HCT116 (cell line): ENCODE measurements around the gene ETS1. TPM values are rescaled to one million over a fixed set of nuclear protein-coding genes. Genes with fewer than 3 reads are reported as not detected.

Source experiments
- ATAC-seq: fragments of 200-7000 bp; cut with Tn5 transposase; 2 replicates; pipeline ENCODE4 v1.9.1; 2020; ENCODE audit warnings: mild to moderate bottlenecking, moderate library complexity
- BruUV-seq: library from RNA; stranded (reverse); fragments of 400-500 nt; replicated peaks from 2 replicates; lab custom pipeline; 2021; lab: Mats Ljungman, UMichigan
- CTCF ChIA-PET: fragments of 300-600 bp; sonication (Branson Sonifier 250); formaldehyde crosslinking; loops from one replicate; lab custom pipeline; 2021; ENCODE audit warnings: antibody characterized with exemption; lab: Charles Lee
- POLR2A ChIA-PET: fragments of 300-600, 350-600 bp; sonication (Branson Sonifier 250); formaldehyde crosslinking; loops from one replicate; lab custom pipeline; 2021; ENCODE audit warnings: antibody characterized with exemption; lab: Charles Lee
- RAD21 ChIA-PET, 2 experiments: fragments of 300-600 bp; sonication (Branson Sonifier 250); formaldehyde crosslinking; loops; one replicate each; lab custom pipeline; 2023; ENCODE audit warnings: low total read pairs in 2 of 2; ENCODE audit not compliant: uncharacterized antibody in 2 of 2, unreplicated experiment in 2 of 2, low non-redundant PET in 1 of 2; lab: Charles Lee
- DNase-seq: peaks from one replicate; pipeline ENCODE4 v3.0.0-alpha.2; 2010; ENCODE audit warnings: low read depth, low spot score
- H2AFZ ChIP-seq: fragments of 200-600 bp; shearing (Covaris generic), sonication (generic); 2 replicates; pipeline ENCODE4 v1.6.1; 2017; ENCODE audit warnings: low read depth, mixed run types, mixed read lengths, antibody characterized with exemption, low read length; ENCODE audit not compliant: poor library complexity, severe bottlenecking
- H3K27ac ChIP-seq: 2 replicates; pipeline ENCODE4 v1.5.1; 2012; ENCODE audit warnings: low read depth, low read length
- H3K27me3 ChIP-seq: fragments of 200-600 bp; sonication (generic); 2 replicates; pipeline ENCODE4 v1.6.1; 2016; ENCODE audit warnings: mixed run types, low read length, mixed read lengths; ENCODE audit not compliant: insufficient read depth
- H3K36me3 ChIP-seq, 2 experiments: fragments of 200-500 bp in 1 of 2; fragments of 200-600 bp in 1 of 2; sonication (Bioruptor generic) in 1 of 2; sonication (generic) in 1 of 2; 2 replicates each; pipeline versions ENCODE4 v1.5.1 to v1.6.1; 2014 to 2016; ENCODE audit warnings: low read length in 2 of 2, inconsistent platforms in 1 of 2, mixed read lengths in 1 of 2, mixed run types in 1 of 2; ENCODE audit not compliant: insufficient read depth in 2 of 2, control insufficient read depth in 1 of 2
- H3K4me1 ChIP-seq, 2 experiments: fragments of 200-600 bp in 1 of 2; sonication (generic) in 1 of 2; 2 replicates each; pipeline versions ENCODE4 v1.5.1 to v1.6.1; 2012 to 2017; ENCODE audit warnings: low read length in 2 of 2, inconsistent platforms in 1 of 2, mild to moderate bottlenecking in 1 of 2, mixed read lengths in 1 of 2, mixed run types in 1 of 2, moderate library complexity in 1 of 2; ENCODE audit not compliant: insufficient read depth in 2 of 2, control insufficient read depth in 1 of 2
- H3K4me2 ChIP-seq: fragments of 200-600 bp; sonication (generic); 2 replicates; pipeline ENCODE4 v1.6.1; 2017; ENCODE audit warnings: mixed run types, low read length, mixed read lengths
- H3K4me3 ChIP-seq, 2 experiments: fragments of 200-600 bp in 1 of 2; sonication (generic) in 1 of 2; replicated peaks in 1 of 2; 2 replicates each; pipeline ENCODE4 v1.5.1; 2011 to 2016; ENCODE audit warnings: low read length in 2 of 2, control low read depth in 1 of 2, low read depth in 1 of 2, mild to moderate bottlenecking in 1 of 2, mixed read lengths in 1 of 2, mixed run types in 1 of 2
- H3K79me2 ChIP-seq: fragments of 200-600 bp; sonication (generic); 2 replicates; pipeline ENCODE4 v1.6.1; 2017; ENCODE audit warnings: mild to moderate bottlenecking, mixed run types, low read length, moderate library complexity, mixed read lengths; ENCODE audit not compliant: insufficient read depth
- H3K9ac ChIP-seq: fragments of 200-600 bp; sonication (generic); 2 replicates; pipeline ENCODE4 v1.6.1; 2016; ENCODE audit warnings: low read length, mixed read lengths
- H3K9me2 ChIP-seq: fragments of 200-600 bp; sonication (generic), shearing (Covaris generic); 2 replicates; pipeline ENCODE4 v1.6.1; 2017; ENCODE audit warnings: mixed run types, mild to moderate bottlenecking, moderate library complexity; ENCODE audit not compliant: insufficient read depth
- H3K9me3 ChIP-seq, 2 experiments: fragments of 200-500 bp in 1 of 2; fragments of 200-600 bp in 1 of 2; sonication (Bioruptor generic) in 1 of 2; sonication (generic) in 1 of 2; 2 replicates each; pipeline ENCODE4 v1.6.1; 2014 to 2017; ENCODE audit warnings: low read length in 2 of 2, mixed read lengths in 2 of 2, inconsistent platforms in 1 of 2, low read depth in 1 of 2, mild to moderate bottlenecking in 1 of 2, mixed run types in 1 of 2, moderate library complexity in 1 of 2; ENCODE audit not compliant: control insufficient read depth in 1 of 2, insufficient read depth in 1 of 2
- H4K20me1 ChIP-seq: fragments of 200-600 bp; sonication (generic), shearing (Covaris generic); 2 replicates; pipeline ENCODE4 v1.6.1; 2017; ENCODE audit warnings: mixed run types, mild to moderate bottlenecking, moderate library complexity; ENCODE audit not compliant: insufficient read depth
- ATF3 ChIP-seq: IDR thresholded peaks from 2 replicates; pipeline ENCODE4 v1.6.1; 2012
- CEBPB ChIP-seq: IDR thresholded peaks from 2 replicates; pipeline ENCODE4 v1.6.1; 2012; ENCODE audit warnings: low read depth
- EGR1 ChIP-seq: IDR thresholded peaks from 2 replicates; pipeline ENCODE4 v1.6.1; 2012; ENCODE audit warnings: low read depth
- ELF1 ChIP-seq: IDR thresholded peaks from 2 replicates; pipeline ENCODE4 v1.6.1; 2012; ENCODE audit warnings: low read depth, borderline replicate concordance
- EZH2 ChIP-seq: fragments of 200-600 bp; sonication (generic); IDR thresholded peaks from 2 replicates; pipeline ENCODE4 v1.6.1; 2017; ENCODE audit warnings: antibody characterized with exemption, mixed run types
- EZH2phosphoT487 ChIP-seq: fragments of 200-600 bp; IDR thresholded peaks from 2 replicates; pipeline ENCODE4 v1.6.1; 2018; ENCODE audit warnings: antibody characterized with exemption, borderline replicate concordance
- FOSL1 ChIP-seq: IDR thresholded peaks from 2 replicates; pipeline ENCODE4 v1.6.1; 2012; ENCODE audit warnings: low read depth
- JUND ChIP-seq: IDR thresholded peaks from 2 replicates; pipeline ENCODE4 v1.6.1; 2012
- MAX ChIP-seq: IDR thresholded peaks from 2 replicates; pipeline ENCODE4 v1.6.1; 2012
- POLR2A ChIP-seq: IDR thresholded peaks from 2 replicates; pipeline ENCODE4 v1.7.0; 2011; ENCODE audit warnings: borderline replicate concordance; ENCODE audit not compliant: insufficient read depth, insufficient read length; ENCODE audit errors: extremely low read depth
- POLR2AphosphoS5 ChIP-seq: IDR thresholded peaks from 2 replicates; pipeline ENCODE4 v1.6.1; 2011; ENCODE audit warnings: mild to moderate bottlenecking, low read depth, low read length, moderate library complexity
- RAD21 ChIP-seq: IDR thresholded peaks from 2 replicates; pipeline ENCODE4 v1.6.1; 2012; ENCODE audit warnings: low read depth, mild to moderate bottlenecking
- SIN3A ChIP-seq: IDR thresholded peaks from 2 replicates; pipeline ENCODE4 v1.6.1; 2012; ENCODE audit warnings: low read depth
- SP1 ChIP-seq: IDR thresholded peaks from 2 replicates; pipeline ENCODE4 v1.6.1; 2012; ENCODE audit warnings: low read depth
- TCF7L2 ChIP-seq: IDR thresholded peaks from 2 replicates; pipeline ENCODE4 v1.7.0; 2011; ENCODE audit warnings: borderline replicate concordance, inconsistent platforms; ENCODE audit not compliant: insufficient read depth, insufficient read length; ENCODE audit errors: extremely low read depth
- YY1 ChIP-seq: IDR thresholded peaks from 2 replicates; pipeline ENCODE4 v1.6.1; 2011; ENCODE audit warnings: low read length, low read depth, moderate library complexity, mild to moderate bottlenecking; ENCODE audit not compliant: insufficient replicate concordance; ENCODE audit errors: extremely low read depth
- ZFX ChIP-seq: fragments of 450-650 bp; IDR thresholded peaks from 2 replicates; pipeline ENCODE4 v1.6.1; 2017
- ZNF274 ChIP-seq: fragments of 200-500 bp; sonication (Bioruptor generic); IDR thresholded peaks from 2 replicates; pipeline ENCODE4 v1.6.1; 2014; ENCODE audit warnings: mild to moderate bottlenecking, low read depth, low read length, inconsistent platforms
- intact Hi-C: fragments of 100-400 bp; cut with micrococcal nuclease; formaldehyde crosslinking; loops from 2 replicates; pipeline ENCODE4 v1.10.0; 2022
- total RNA-seq: library from RNA; stranded (reverse); gene quantifications from one replicate; pipeline ENCODE4 v1.2.1, GENCODE V29; 2021; ENCODE audit not compliant: unreplicated experiment

ETS1 gene
- total RNA-seq, 1 experiment from 2014 or later, result 9.2 TPM

GRCh38 chr11:128419012-128419767 lies 168.2 kb downstream of the ETS1 start:
- H3K4me1 ChIP-seq, result no peaks in the 10 kb centered on the region
- H3K4me3 ChIP-seq, result no peak overlapping the region
- no peak overlapping the region for H2AFZ ChIP-seq
- TF ChIP-seq ELF1 (no peak), TCF7L2 (no peak), RAD21 (no peak)
- TF ChIP-seq, all 23 proteins: peak for 0
- BruUV-seq, result no TSS peak
- RAD21 ChIA-PET, result no interaction called here
- Histone ChIP-seq H3K36me3 (no peaks in the 10 kb centered on the region), H4K20me1 (no peaks in the 10 kb centered on the region), H3K27me3 (peaks cover 9% of the 10 kb centered on the region), H3K79me2 (no peaks in the 10 kb centered on the region), H3K4me2 (no peak overlapping the region), H3K9me2 (no peaks in the 10 kb centered on the region), H3K9ac (no peak overlapping the region), H3K9me3 (no peaks in the 10 kb centered on the region), H3K27ac (no peak overlapping the region)
- no peak for DNase-seq
- CTCF ChIA-PET, result no interaction called here
- POLR2A ChIA-PET, result no interaction called here
- intact Hi-C loops, result no loop called here
- ATAC-seq, result no peak

GRCh38 chr11:128417607-128418324 lies 169.6 kb downstream of the ETS1 start:
- no peaks in the 10 kb centered on the region for H3K9me2 ChIP-seq
- TF ChIP-seq JUND, result no peak
- TF ChIP-seq ATF3, result no peak
- TF ChIP-seq CEBPB, result no peak
- no peak for TF ChIP-seq ZFX
- no peak for TF ChIP-seq POLR2AphosphoS5
- no peak for TF ChIP-seq EGR1
- TF ChIP-seq SP1, result no peak
- TF ChIP-seq ZNF274, result no peak
- no peak for TF ChIP-seq POLR2A
- TF ChIP-seq YY1, result no peak
- TF ChIP-seq EZH2phosphoT487, result no peak
- TF ChIP-seq EZH2, result no peak
- TF ChIP-seq SIN3A, result no peak
- TF ChIP-seq MAX, result no peak
- no peak for TF ChIP-seq FOSL1
- no peak for TF ChIP-seq RAD21
- H2AFZ ChIP-seq, result no peak overlapping the region
- ChIA-PET POLR2A (no interaction called here), RAD21 (no interaction called here), CTCF (no interaction called here)
- no peaks in the 10 kb centered on the region for H4K20me1 ChIP-seq
- no TSS peak for BruUV-seq
- ATAC-seq (no peak), DNase-seq (no peak)
- H3K79me2 ChIP-seq, result no peaks in the 10 kb centered on the region
- intact Hi-C loops, result no loop called here
- no peak overlapping the region for H3K27ac ChIP-seq
- no peak overlapping the region for H3K4me3 ChIP-seq
- H3K4me1 ChIP-seq, result no peaks in the 10 kb centered on the region
- no peaks in the 10 kb centered on the region for H3K9me3 ChIP-seq
- H3K4me2 ChIP-seq, result no peak overlapping the region
- no peak overlapping the region for H3K9ac ChIP-seq
- H3K27me3 ChIP-seq, result peaks cover 9% of the 10 kb centered on the region
- H3K36me3 ChIP-seq, result no peaks in the 10 kb centered on the region
